ENCODE measurements around the gene IFT122.

IFT122 gene

GRCh38 chr3:129519896-129520715, 80.1 kb downstream of the IFT122 start:
- no peak for DNase-seq

- no peak for DNase-seq
Observed at GRCh38 chr3:129520960-129521359, 80.9 kb downstream of the IFT122 start.

- DNase-seq, result no peak
Observed at GRCh38 chr3:129521611-129522010, 81.6 kb downstream of the IFT122 start.

GRCh38 chr3:129522953-129523352, 82.9 kb downstream of the IFT122 start:
- no peak for DNase-seq

- DNase-seq, result no peak
Observed at GRCh38 chr3:129524081-129524480, 84.1 kb downstream of the IFT122 start.

GRCh38 chr3:129525341-129525968, 85.4 kb downstream of the IFT122 start:
- DNase-seq, result peak; percentile 5

GRCh38 chr3:129526121-129526900, 86.3 kb downstream of the IFT122 start:
- no peak for DNase-seq

GRCh38 chr3:129527262-129527661, 87.2 kb downstream of the IFT122 start:
- DNase-seq, result no peak

GRCh38 chr3:129528589-129529100, 88.6 kb downstream of the IFT122 start, which contains the start of gene RHO:
RHO (plus strand) TSS chr3:129528639; CDS start chr3:129528734, 95 bp downstream.
- DNase-seq, result no peak

GRCh38 chr3:129529436-129530210, 89.6 kb downstream of the IFT122 start:
- no peak for DNase-seq

- DNase-seq, result no peak
Observed at GRCh38 chr3:129530251-129530791, 90.3 kb downstream of the IFT122 start.

GRCh38 chr3:129530821-129531220, 90.8 kb downstream of the IFT122 start:
- no peak for DNase-seq

- no peak for DNase-seq
Observed at GRCh38 chr3:129531699-129532098, 91.7 kb downstream of the IFT122 start.

- no peak for DNase-seq
Observed at GRCh38 chr3:129532261-129532660, 92.2 kb downstream of the IFT122 start.

GRCh38 chr3:129533406-129533805, 93.4 kb downstream of the IFT122 start:
- DNase-seq, result no peak

- no peak for DNase-seq
Observed at GRCh38 chr3:129534428-129535027, 94.5 kb downstream of the IFT122 start.

GRCh38 chr3:129535075-129535474, 95.1 kb downstream of the IFT122 start:
- DNase-seq, result no peak

GRCh38 chr3:129536374-129536667, 96.3 kb downstream of the IFT122 start:
- DNase-seq, result no peak

- no peak for DNase-seq
Observed at GRCh38 chr3:129536804-129537203, 96.8 kb downstream of the IFT122 start.

GRCh38 chr3:129539206-129539605, 99.2 kb downstream of the IFT122 start:
- no peak for DNase-seq

GRCh38 chr3:129540776-129541516, 100.9 kb downstream of the IFT122 start:
- DNase-seq, result no peak

Measured in activated CD4-positive, alpha-beta T cell treated with anti-CD3 and anti-CD28 coated beads, Interleukin-10, Interleukin-2, amounts not matched to agents 100 ng/mL and 50 ng/mL, durations not matched to agents 16 hours and 8 hours (primary cell).